HG02840 (cell line): ENCODE results near the gene FAM53B.
"Not testable (repeated sequence)": the region's sequence is repeated elsewhere in the genome, so short reads cannot be mapped to it uniquely, and the experiment has no call there.

ENCODE experiments used
- ATAC-seq: cut with Tn5 transposase; IDR thresholded peaks from one replicate; pipeline ENCODE4 v1.9.1; 2021; ENCODE audit warnings: mild to moderate bottlenecking, moderate library complexity, moderate number of reproducible peaks; ENCODE audit not compliant: unreplicated experiment, low FRiP score

Gene FAM53B, protein sequence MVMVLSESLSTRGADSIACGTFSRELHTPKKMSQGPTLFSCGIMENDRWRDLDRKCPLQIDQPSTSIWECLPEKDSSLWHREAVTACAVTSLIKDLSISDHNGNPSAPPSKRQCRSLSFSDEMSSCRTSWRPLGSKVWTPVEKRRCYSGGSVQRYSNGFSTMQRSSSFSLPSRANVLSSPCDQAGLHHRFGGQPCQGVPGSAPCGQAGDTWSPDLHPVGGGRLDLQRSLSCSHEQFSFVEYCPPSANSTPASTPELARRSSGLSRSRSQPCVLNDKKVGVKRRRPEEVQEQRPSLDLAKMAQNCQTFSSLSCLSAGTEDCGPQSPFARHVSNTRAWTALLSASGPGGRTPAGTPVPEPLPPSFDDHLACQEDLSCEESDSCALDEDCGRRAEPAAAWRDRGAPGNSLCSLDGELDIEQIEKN

GRCh38 chr10:124744102-124745050 lies at the start of gene FAM53B:
Gene FAM53B, minus strand, starts transcription at chr10:124744378. Its CDS starts 37,665 bp downstream, at chr10:124706713.
- peak; percentile 53 for ATAC-seq

- no peak for ATAC-seq
Observed at GRCh38 chr10:124792998-124793352, 48.8 kb upstream of the FAM53B start.

DNA sequence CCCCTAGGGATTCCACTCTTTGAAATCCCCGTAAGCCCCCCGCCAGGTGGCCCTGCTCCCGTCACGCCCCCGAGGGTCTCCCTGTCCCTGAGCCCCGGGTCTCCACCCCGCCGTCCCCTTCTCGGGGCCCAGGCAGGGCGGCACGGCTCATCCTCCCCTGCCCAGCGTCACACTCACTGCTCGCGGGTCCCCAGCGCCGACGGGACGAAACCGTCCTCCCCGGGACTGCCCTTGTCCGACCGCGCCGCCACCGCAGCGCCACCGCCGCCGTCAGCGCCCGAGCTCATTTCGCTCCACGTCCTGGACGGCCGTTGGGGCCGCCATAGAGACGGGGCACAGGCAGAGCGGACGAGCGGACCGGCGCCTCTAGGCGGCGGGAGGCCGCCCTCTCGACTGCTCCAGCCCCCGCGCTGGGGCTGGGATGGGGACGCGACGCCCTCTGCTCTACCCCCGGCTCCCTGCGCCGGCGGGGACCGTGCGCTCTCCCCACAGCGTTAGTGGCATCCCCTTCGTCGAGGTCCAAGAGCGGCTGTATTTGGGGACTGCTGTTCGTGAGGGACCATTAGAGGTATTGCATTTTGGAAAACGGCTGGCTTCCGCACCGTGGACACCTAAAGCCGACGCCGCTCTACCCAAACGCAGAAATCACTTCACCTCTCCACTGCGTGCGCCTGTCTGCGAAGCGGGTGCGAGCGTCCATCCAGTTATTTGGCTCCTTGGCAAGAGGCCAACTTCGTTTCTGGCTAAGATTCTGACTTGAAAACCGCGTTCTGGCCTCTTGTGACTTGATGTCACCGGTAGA lies 47.6 kb upstream of the FAM53B start, which contains the start of gene EEF1AKMT2:
EEF1AKMT2 (minus strand) TSS at position 341 of the 802 bp plus-strand sequence; CDS start at position 287, 54 bp downstream.
- ATAC-seq = peak; percentile 87

- ATAC-seq = not testable (repeated sequence)
Observed at GRCh38 chr10:124782900-124783299, 38.7 kb upstream of the FAM53B start.

GRCh38 chr10:124768791-124769190 lies 24.6 kb upstream of the FAM53B start:
- no peak for ATAC-seq

- ATAC-seq = no peak
Observed at GRCh38 chr10:124765256-124765655, 21.1 kb upstream of the FAM53B start.

GRCh38 chr10:124763267-124763666 lies 19.1 kb upstream of the FAM53B start:
- no peak for ATAC-seq

- ATAC-seq = no peak
Observed at GRCh38 chr10:124762281-124762680, 18.1 kb upstream of the FAM53B start.

- no peak for ATAC-seq
Observed at GRCh38 chr10:124756156-124756903, 12.2 kb upstream of the FAM53B start.

GRCh38 chr10:124755581-124755980 lies 11.4 kb upstream of the FAM53B start:
- no peak for ATAC-seq

DNA sequence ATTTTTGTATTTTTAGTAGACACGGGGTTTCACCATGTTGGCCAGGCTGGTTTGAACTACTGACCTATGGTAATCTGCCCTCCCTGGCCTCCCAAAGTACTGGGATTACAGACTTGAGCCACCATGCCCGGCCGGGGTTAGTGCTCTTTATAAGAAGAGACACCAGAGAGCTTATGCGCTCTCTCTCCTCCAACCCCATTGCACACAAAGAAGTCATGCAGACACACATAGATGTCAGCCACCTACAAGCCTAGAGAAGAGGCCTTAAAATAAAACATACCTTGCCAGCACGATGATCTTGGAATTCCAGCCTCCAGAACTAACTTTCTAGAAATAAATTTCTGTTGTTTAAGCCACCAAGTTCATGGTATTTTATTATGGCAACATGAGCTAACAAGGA lies 10.0 kb upstream of the FAM53B start:
- no peak for ATAC-seq

- ATAC-seq = no peak
Observed at GRCh38 chr10:124748953-124749645, 4.9 kb upstream of the FAM53B start.

DNA sequence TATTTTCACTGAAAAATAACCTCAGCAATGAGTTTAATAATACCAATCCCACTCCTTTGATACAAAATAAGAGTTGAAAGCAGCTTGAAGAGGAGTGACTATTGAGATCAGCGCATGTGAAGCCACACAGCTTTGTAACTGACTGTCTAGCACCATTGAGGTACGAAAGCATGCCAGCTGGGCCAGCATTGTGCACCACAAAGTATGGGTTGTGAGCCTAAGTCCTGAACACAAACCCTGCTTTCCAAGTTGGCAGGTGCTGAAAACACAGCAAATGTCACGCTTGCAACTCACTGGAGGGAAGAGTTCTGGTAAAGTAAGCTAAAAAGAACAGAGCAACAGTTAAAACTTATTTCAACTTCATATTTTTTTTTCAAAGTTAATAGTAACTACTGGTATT lies 4.0 kb upstream of the FAM53B start:
- no peak for ATAC-seq

DNA sequence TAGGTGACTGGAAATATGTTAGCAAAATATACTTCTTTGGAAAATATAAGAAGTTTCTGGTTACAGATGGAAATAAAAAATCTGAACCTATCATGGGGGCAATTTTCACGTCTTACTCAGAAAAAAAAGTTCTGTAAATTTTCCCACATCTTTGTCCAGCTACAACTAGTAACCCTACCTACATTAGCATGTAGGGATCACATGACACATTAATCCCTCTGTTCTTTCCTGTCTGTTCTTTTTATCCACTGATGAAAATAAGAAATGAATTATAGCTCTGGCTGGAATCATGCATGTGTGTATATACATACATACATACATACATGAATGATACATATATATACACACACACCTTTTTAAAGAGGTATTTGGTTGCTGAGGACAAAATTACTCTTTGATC lies 3.6 kb upstream of the FAM53B start:
- no peak for ATAC-seq

- no peak for ATAC-seq
Observed at GRCh38 chr10:124746992-124747391, 2.8 kb upstream of the FAM53B start.

DNA sequence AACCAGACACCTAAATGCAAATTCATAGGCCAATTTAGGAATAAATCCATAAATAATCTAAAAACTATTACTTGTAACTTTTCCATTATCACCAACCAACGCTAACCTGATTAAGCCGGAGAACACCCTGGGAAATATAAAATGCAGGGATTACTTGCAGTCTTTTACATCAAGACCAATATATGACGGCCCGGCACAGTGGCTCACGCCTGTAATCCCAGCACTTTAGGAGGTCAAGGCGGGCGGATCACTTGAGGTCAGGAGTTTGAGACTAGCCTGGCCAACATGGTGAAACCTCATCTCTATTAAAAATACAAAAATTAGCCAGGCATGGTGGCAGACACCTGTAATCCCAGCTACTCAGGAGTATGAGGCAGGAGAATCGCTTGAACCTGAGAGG lies 2.3 kb upstream of the FAM53B start:
- ATAC-seq = not testable (repeated sequence)

GRCh38 chr10:124745673-124746072 lies 1.5 kb upstream of the FAM53B start:
- no peak for ATAC-seq

DNA sequence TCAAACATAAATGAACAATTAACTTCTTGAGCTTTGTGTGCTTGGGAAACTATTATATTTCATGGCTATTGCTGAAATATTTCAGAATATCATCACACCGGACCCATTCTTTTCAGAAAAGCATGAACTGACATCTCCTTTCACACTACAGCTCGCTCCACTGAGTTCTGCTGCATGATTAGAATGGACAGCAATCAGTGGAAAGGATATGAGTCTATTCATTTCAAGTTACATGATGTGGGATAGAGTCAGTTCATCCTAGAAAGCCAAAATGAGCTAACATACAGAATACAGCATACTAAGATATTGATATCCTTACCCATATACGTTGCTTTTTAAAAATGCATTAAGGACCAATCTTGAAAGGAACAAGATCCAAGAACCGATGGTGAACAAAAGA lies 1.1 kb upstream of the FAM53B start:
- ATAC-seq = no peak
